HG02798 (cell line): ENCODE data around the gene CDC26.
A peak's percentile ranks its signal among the peaks of the same experiment; 100 is the strongest.

ENCODE experiments used
- ATAC-seq: cut with Tn5 transposase; IDR thresholded peaks from one replicate; pipeline ENCODE4 v1.9.1; 2021; ENCODE audit warnings: mild to moderate bottlenecking; ENCODE audit not compliant: unreplicated experiment, poor library complexity

The CDC26 gene

GRCh38 chr9:113275157-113276131 lies at the start of gene CDC26, which contains the start of gene PRPF4:
Gene CDC26 (minus strand): TSS chr9:113275572. CDS start chr9:113272507, 3,065 bp downstream.
Gene PRPF4 (plus strand): TSS chr9:113275658. CDS start chr9:113275744, 86 bp downstream.
- peak; percentile 99 for ATAC-seq

GRCh38 chr9:113322671-113323070 lies 47.3 kb upstream of the CDC26 start:
- ATAC-seq, result no peak

GRCh38 chr9:113320051-113320450 lies 44.7 kb upstream of the CDC26 start:
- ATAC-seq, result no peak

GRCh38 chr9:113319054-113319453 lies 43.7 kb upstream of the CDC26 start:
- ATAC-seq, result no peak

GRCh38 chr9:113317777-113318176 lies 42.4 kb upstream of the CDC26 start:
- ATAC-seq, result no peak

GRCh38 chr9:113316030-113316429 lies 40.7 kb upstream of the CDC26 start:
- ATAC-seq, result no peak

- ATAC-seq, result no peak
Measured at GRCh38 chr9:113315231-113315630, 39.9 kb upstream of the CDC26 start.

- no peak for ATAC-seq
Measured at GRCh38 chr9:113313261-113313660, 37.9 kb upstream of the CDC26 start.

GRCh38 chr9:113311961-113312360 lies 36.6 kb upstream of the CDC26 start:
- no peak for ATAC-seq

GRCh38 chr9:113310538-113310937 lies 35.2 kb upstream of the CDC26 start:
- ATAC-seq, result no peak

GRCh38 chr9:113309204-113309813 lies 33.9 kb upstream of the CDC26 start:
- no peak for ATAC-seq

GRCh38 chr9:113307396-113307975 lies 32.1 kb upstream of the CDC26 start:
- no peak for ATAC-seq

GRCh38 chr9:113306566-113306965 lies 31.2 kb upstream of the CDC26 start:
- no peak for ATAC-seq

- no peak for ATAC-seq
Measured at GRCh38 chr9:113302792-113303418, 27.5 kb upstream of the CDC26 start, which contains the start of gene RNF183. Gene RNF183 (minus strand): TSS chr9:113303376. CDS start chr9:113298184, 5,192 bp downstream.

- ATAC-seq, result no peak
Measured at GRCh38 chr9:113301548-113301947, 26.2 kb upstream of the CDC26 start.

- no peak for ATAC-seq
Measured at GRCh38 chr9:113299800-113300292, 24.5 kb upstream of the CDC26 start.

GRCh38 chr9:113298924-113299770 lies 23.8 kb upstream of the CDC26 start:
- no peak for ATAC-seq

GRCh38 chr9:113298311-113298710 lies 22.9 kb upstream of the CDC26 start:
- no peak for ATAC-seq

GRCh38 chr9:113296796-113297558 lies 21.6 kb upstream of the CDC26 start:
- ATAC-seq, result no peak
